ENCODE data around the gene C3orf80. TPM values are rescaled to one million over a fixed set of nuclear protein-coding genes. Genes with fewer than 3 reads are reported as not detected.

The C3orf80 gene
- polyA plus RNA-seq, 1 donor from 2014 or later: 0.57 TPM

- no peak overlapping the region for H3K9ac ChIP-seq (ENCODE audit: low read length)
- H3K27me3 ChIP-seq (ENCODE audit: insufficient read depth, low read depth, low read length): no peaks in the 10 kb centered on the region
- no peaks in the 10 kb centered on the region for H3K36me3 ChIP-seq (ENCODE audit: insufficient read depth, low read length)
- H3K9me3 ChIP-seq (ENCODE audit: low read length): no peaks in the 10 kb centered on the region
- H2AFZ ChIP-seq (ENCODE audit: low read depth, low read length): no peak overlapping the region
- H4K20me1 ChIP-seq (ENCODE audit: insufficient read depth): no peaks in the 10 kb centered on the region
- no peaks in the 10 kb centered on the region for H3F3A ChIP-seq (ENCODE audit: insufficient read depth, low read length, poor library complexity, severe bottlenecking)
- TF ChIP-seq POLR2AphosphoS5 (IDR thresholded peaks at IDR 0.05): no peak
- no peak for TF ChIP-seq CTCF (IDR thresholded peaks at IDR 0.05; ENCODE audit: poor library complexity, severe bottlenecking)
- no peak for TF ChIP-seq RAD21 (conservative IDR thresholded peaks at IDR 0.05)
- no peak for TF ChIP-seq MXI1 (conservative IDR thresholded peaks at IDR 0.05; ENCODE audit: poor library complexity, severe bottlenecking)
- no peak for TF ChIP-seq EZH2 (IDR thresholded peaks at IDR 0.05; ENCODE audit: borderline replicate concordance, insufficient read depth, low read length, poor library complexity, severe bottlenecking)
- TF ChIP-seq EP300 (conservative IDR thresholded peaks at IDR 0.05; ENCODE audit: poor library complexity, severe bottlenecking): no peak
- TF ChIP-seq TAF1 (IDR thresholded peaks at IDR 0.05; ENCODE audit: low read depth): no peak
- no peak for TF ChIP-seq REST (IDR thresholded peaks at IDR 0.05; ENCODE audit: borderline replicate concordance)
- no peak overlapping the region for H3K4me2 ChIP-seq (ENCODE audit: low read length)
- no peaks in the 10 kb centered on the region for H3K9me2 ChIP-seq (ENCODE audit: insufficient read depth, low read length)
- H3K27ac ChIP-seq (ENCODE audit: low read length): no peak overlapping the region
- H3K79me2 ChIP-seq (replicated peaks; ENCODE audit: insufficient read depth, low read length): no peaks in the 10 kb centered on the region
- no peak overlapping the region for H3K4me3 ChIP-seq (ENCODE audit: low read length)
Observed at GRCh38 chr3:160245261-160245800, 20.1 kb downstream of the C3orf80 start.

- no peak for TF ChIP-seq REST (IDR thresholded peaks at IDR 0.05; ENCODE audit: borderline replicate concordance)
- TF ChIP-seq SMC3 (conservative IDR thresholded peaks at IDR 0.05; ENCODE audit: poor library complexity): no peak
- no peak for TF ChIP-seq RAD21 (conservative IDR thresholded peaks at IDR 0.05)
- no peak for TF ChIP-seq POLR2AphosphoS5 (IDR thresholded peaks at IDR 0.05)
- TF ChIP-seq MXI1 (conservative IDR thresholded peaks at IDR 0.05; ENCODE audit: poor library complexity, severe bottlenecking): no peak
- no peak for TF ChIP-seq CTCF (IDR thresholded peaks at IDR 0.05; ENCODE audit: poor library complexity, severe bottlenecking)
- TF ChIP-seq EP300 (conservative IDR thresholded peaks at IDR 0.05; ENCODE audit: poor library complexity, severe bottlenecking): no peak
- no peak for TF ChIP-seq TAF1 (IDR thresholded peaks at IDR 0.05; ENCODE audit: low read depth)
- no peak for TF ChIP-seq EZH2 (IDR thresholded peaks at IDR 0.05; ENCODE audit: borderline replicate concordance, insufficient read depth, low read length, poor library complexity, severe bottlenecking)
- Histone ChIP-seq H3K9ac (ENCODE audit: low read length) (no peak overlapping the region), H3K79me2 (replicated peaks; ENCODE audit: insufficient read depth, low read length) (no peaks in the 10 kb centered on the region), H3F3A (ENCODE audit: insufficient read depth, low read length, poor library complexity, severe bottlenecking) (no peaks in the 10 kb centered on the region), H3K4me2 (ENCODE audit: low read length) (no peak overlapping the region), H2AFZ (ENCODE audit: low read depth, low read length) (no peak overlapping the region), H3K9me3 (ENCODE audit: low read length) (no peaks in the 10 kb centered on the region), H3K9me2 (ENCODE audit: insufficient read depth, low read length) (no peaks in the 10 kb centered on the region), H3K36me3 (ENCODE audit: insufficient read depth, low read length) (no peaks in the 10 kb centered on the region), H3K27me3 (ENCODE audit: insufficient read depth, low read depth, low read length) (no peaks in the 10 kb centered on the region), H3K27ac (ENCODE audit: low read length) (no peak overlapping the region), H4K20me1 (ENCODE audit: insufficient read depth) (no peaks in the 10 kb centered on the region), H3K4me3 (ENCODE audit: low read length) (no peak overlapping the region)
Observed at GRCh38 chr3:160247766-160248165, 22.5 kb downstream of the C3orf80 start.

Measured in neural cell (in vitro differentiated cells).